Osteoblast (primary cell): ENCODE data around the gene SLC25A51. TPM values are rescaled to one million over a fixed set of nuclear protein-coding genes. Genes with fewer than 3 reads are reported as not detected.

Source experiments
- DNase-seq: peaks from one replicate; pipeline ENCODE4 v3.0.0; 2011; ENCODE audit warnings: low spot score, mixed read lengths; ENCODE audit not compliant: insufficient read length; ENCODE audit errors: missing footprints
- H2AFZ ChIP-seq: 2 replicates; pipeline ENCODE4 v1.6.0; 2011; ENCODE audit warnings: mild to moderate bottlenecking, low read length
- H3K27ac ChIP-seq: 2 replicates; pipeline ENCODE4 v1.5.1; 2011; ENCODE audit warnings: mild to moderate bottlenecking, low read depth, low read length, moderate library complexity
- H3K27me3 ChIP-seq: 2 replicates; pipeline ENCODE4 v1.6.0; 2012; ENCODE audit warnings: mild to moderate bottlenecking, control low read depth, inconsistent platforms, low read length, moderate library complexity; ENCODE audit not compliant: insufficient read depth
- H3K36me3 ChIP-seq: 2 replicates; pipeline ENCODE4 v1.5.1; 2011; ENCODE audit warnings: mild to moderate bottlenecking, low read length, control low read depth, moderate library complexity; ENCODE audit not compliant: insufficient read depth
- H3K4me1 ChIP-seq: 2 replicates; pipeline ENCODE4 v1.5.1; 2011; ENCODE audit warnings: mild to moderate bottlenecking, low read length, control low read depth, moderate library complexity; ENCODE audit not compliant: insufficient read depth
- H3K4me2 ChIP-seq: 2 replicates; pipeline ENCODE4 v1.6.0; 2011; ENCODE audit warnings: mild to moderate bottlenecking, low read length; ENCODE audit not compliant: insufficient read depth
- H3K4me3 ChIP-seq: fragments of 200-600 bp; sonication (generic); 3 replicates; pipeline ENCODE4 v1.5.1; 2012; ENCODE audit warnings: mild to moderate bottlenecking, low read length, inconsistent platforms; ENCODE audit not compliant: insufficient read depth
- H3K79me2 ChIP-seq: 2 replicates; pipeline ENCODE4 v1.6.0; 2012; ENCODE audit warnings: mild to moderate bottlenecking, low read length, control low read depth, inconsistent platforms; ENCODE audit not compliant: insufficient read depth
- H3K9me3 ChIP-seq: 2 replicates; pipeline ENCODE4 v1.5.1; 2011; ENCODE audit warnings: low read depth, low read length, control low read depth
- H4K20me1 ChIP-seq: 2 replicates; pipeline ENCODE4 v1.6.0; 2012; ENCODE audit warnings: mild to moderate bottlenecking, low read length, control low read depth; ENCODE audit not compliant: insufficient read depth
- CTCF ChIP-seq: IDR thresholded peaks from 2 replicates; pipeline ENCODE4 v1.5.1; 2011; ENCODE audit warnings: mild to moderate bottlenecking, low read depth, low read length, moderate library complexity; ENCODE audit errors: extremely low read depth
- total RNA-seq: library from RNA; depleted of rRNA; stranded (reverse); fragments of >200 nt; gene quantifications from 2 replicates; pipeline ENCODE4 v1.2.3, GENCODE V29; 2012

The SLC25A51 gene
- total RNA-seq, 1 donor: 119 TPM

- peak overlapping the region; percentile 99 for H3K27ac ChIP-seq
- peak; percentile 89 for DNase-seq
- H2AFZ ChIP-seq: no peak overlapping the region
- no peak overlapping the region for H3K4me3 ChIP-seq
- H3K79me2 ChIP-seq: no peaks in the 10 kb centered on the region
- H3K9me3 ChIP-seq: peaks cover 1% of the 10 kb centered on the region
- peaks cover 3% of the 10 kb centered on the region for H4K20me1 ChIP-seq
- H3K27me3 ChIP-seq: no peaks in the 10 kb centered on the region
- no peak overlapping the region for H3K4me2 ChIP-seq
- H3K36me3 ChIP-seq: peaks cover 11% of the 10 kb centered on the region
- peaks cover 44% of the 10 kb centered on the region for H3K4me1 ChIP-seq
- no peak for TF ChIP-seq CTCF
Observed at GRCh38 chr9:37951671-37952449, 47.9 kb upstream of the SLC25A51 start.

- peaks cover 45% of the 10 kb centered on the region for H3K4me1 ChIP-seq
- no peak overlapping the region for H3K4me3 ChIP-seq
- TF ChIP-seq CTCF: no peak
- H3K27me3 ChIP-seq: no peaks in the 10 kb centered on the region
- H3K27ac ChIP-seq: no peak overlapping the region
- H3K79me2 ChIP-seq: no peaks in the 10 kb centered on the region
- peaks cover 6% of the 10 kb centered on the region for H3K36me3 ChIP-seq
- no peak for DNase-seq
- H3K4me2 ChIP-seq: no peak overlapping the region
- H2AFZ ChIP-seq: no peak overlapping the region
- H4K20me1 ChIP-seq: peaks cover 7% of the 10 kb centered on the region
- peaks cover 1% of the 10 kb centered on the region for H3K9me3 ChIP-seq
Observed at GRCh38 chr9:37950561-37950960, 46.6 kb upstream of the SLC25A51 start.

- TF ChIP-seq CTCF: no peak
- DNase-seq: peak; percentile 87
- Histone ChIP-seq H3K4me2 (no peak overlapping the region), H3K4me1 (peaks cover 52% of the 10 kb centered on the region), H3K9me3 (peaks cover 1% of the 10 kb centered on the region), H3K4me3 (no peak overlapping the region), H4K20me1 (peaks cover 7% of the 10 kb centered on the region), H3K79me2 (no peaks in the 10 kb centered on the region), H3K27ac (no peak overlapping the region), H2AFZ (no peak overlapping the region), H3K27me3 (no peaks in the 10 kb centered on the region), H3K36me3 (no peaks in the 10 kb centered on the region)
Observed at GRCh38 chr9:37949576-37949975, 45.6 kb upstream of the SLC25A51 start.

GRCh38 chr9:37948417-37948980, 44.6 kb upstream of the SLC25A51 start:
- Histone ChIP-seq H3K4me3 (no peak overlapping the region), H3K9me3 (peaks cover 1% of the 10 kb centered on the region), H3K27me3 (no peaks in the 10 kb centered on the region), H3K79me2 (no peaks in the 10 kb centered on the region), H4K20me1 (peaks cover 13% of the 10 kb centered on the region), H3K4me1 (peaks cover 52% of the 10 kb centered on the region), H3K36me3 (no peaks in the 10 kb centered on the region), H2AFZ (no peak overlapping the region), H3K4me2 (no peak overlapping the region), H3K27ac (no peak overlapping the region)
- TF ChIP-seq CTCF: no peak
- DNase-seq: no peak
